WERI-Rb-1 (cell line): ENCODE data around the gene HOXA13.

ENCODE experiments used
- DNase-seq: peaks from one replicate; pipeline ENCODE4 v3.0.0-alpha.2; 2020
- H3K27ac ChIP-seq: fragments of 250-450 bp; sonication (Bioruptor Pico); 2 replicates; pipeline ENCODE4 v1.5.1; 2020; ENCODE audit warnings: mild to moderate bottlenecking, moderate library complexity
- H3K27me3 ChIP-seq: fragments of 250-450 bp; sonication (Bioruptor Pico); 2 replicates; pipeline ENCODE4 v1.5.1; 2021; ENCODE audit warnings: mild to moderate bottlenecking, low read depth, moderate library complexity; ENCODE audit not compliant: insufficient read depth, severe bottlenecking
- H3K36me3 ChIP-seq: fragments of 250-450 bp; sonication (Bioruptor Pico); 2 replicates; pipeline ENCODE4 v1.5.1; 2020; ENCODE audit warnings: mild to moderate bottlenecking, moderate library complexity
- H3K4me3 ChIP-seq: 2 replicates; pipeline ENCODE4 v1.5.1; 2011; ENCODE audit warnings: low read depth, mild to moderate bottlenecking, control low read depth, low read length
- H3K9me3 ChIP-seq: fragments of 250-450 bp; sonication (Bioruptor Pico); 2 replicates; pipeline ENCODE4 v1.5.1; 2021; ENCODE audit warnings: mild to moderate bottlenecking, moderate library complexity; ENCODE audit not compliant: severe bottlenecking
- CTCF ChIP-seq: IDR thresholded peaks from 2 replicates; pipeline ENCODE4 v1.5.1; 2011; ENCODE audit warnings: low read depth, mild to moderate bottlenecking, control low read depth, inconsistent platforms, low read length

HOXA13 gene

DNA sequence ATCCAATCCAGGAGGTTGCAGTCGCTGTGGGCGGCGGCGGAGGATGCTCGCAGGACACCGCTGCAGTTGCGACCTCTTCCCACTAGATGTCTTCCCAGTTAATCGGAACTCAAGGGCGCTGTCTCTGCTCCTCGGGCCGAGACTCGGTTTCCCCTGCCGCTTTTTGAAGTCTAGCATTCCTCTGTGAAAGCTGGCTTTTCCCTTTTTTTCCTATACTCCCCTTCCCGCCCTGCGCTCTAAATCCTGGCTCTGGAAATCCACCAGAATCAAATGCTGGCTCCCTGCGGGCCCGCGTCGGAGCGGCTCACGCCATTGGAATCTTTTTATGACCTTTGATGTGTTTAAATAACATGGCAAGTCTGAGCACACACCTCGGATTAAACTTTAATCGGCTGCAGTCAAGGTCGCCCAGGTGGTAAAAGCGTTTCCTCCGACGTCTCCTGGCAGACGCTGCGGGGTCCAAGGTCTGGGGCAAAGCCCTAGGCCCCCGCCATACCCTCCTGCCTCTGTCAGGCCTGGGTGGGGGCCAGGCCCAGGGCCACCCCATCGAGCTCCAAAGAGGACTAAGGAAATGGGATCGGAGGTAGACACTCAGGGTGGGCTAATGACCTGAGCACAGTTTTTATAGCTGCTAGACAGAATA, 10.7 kb upstream of the HOXA13 start:
- H3K36me3 ChIP-seq: no peaks in the 10 kb centered on the region
- TF ChIP-seq CTCF: peak; percentile 86
- peaks cover 97% of the 10 kb centered on the region for H3K27me3 ChIP-seq
- DNase-seq: peak; percentile 51
- H3K4me3 ChIP-seq: no peak overlapping the region
- no peaks in the 10 kb centered on the region for H3K9me3 ChIP-seq
- no peak overlapping the region for H3K27ac ChIP-seq

- peaks cover 98% of the 10 kb centered on the region for H3K27me3 ChIP-seq
- DNase-seq: no peak
Measured at GRCh38 chr7:27209933-27210440, 10.1 kb upstream of the HOXA13 start.

DNA sequence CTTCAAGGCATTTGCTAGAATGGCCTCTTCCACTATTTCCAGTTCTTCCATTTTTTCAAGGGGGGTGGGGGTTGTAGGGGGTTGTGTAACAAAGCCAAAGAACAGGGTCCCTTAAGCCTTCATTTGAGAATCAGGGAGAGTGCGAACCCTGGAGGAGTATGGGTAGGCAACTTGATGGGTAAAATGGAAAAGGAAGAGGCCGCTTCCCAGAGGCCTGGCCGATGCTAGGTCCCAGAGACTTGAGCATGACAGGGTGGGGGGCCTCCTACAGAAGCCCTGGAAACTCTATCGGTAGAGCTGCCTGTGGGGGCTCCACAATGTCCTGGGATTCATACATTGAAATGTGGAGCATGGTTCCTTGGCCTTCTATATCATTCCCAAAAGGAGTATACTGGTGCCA, 9.1 kb upstream of the HOXA13 start:
- H3K9me3 ChIP-seq: no peaks in the 10 kb centered on the region
- no peak overlapping the region for H3K27ac ChIP-seq
- H3K36me3 ChIP-seq: no peaks in the 10 kb centered on the region
- H3K27me3 ChIP-seq: peaks cover 98% of the 10 kb centered on the region
- DNase-seq: no peak
- no peak for TF ChIP-seq CTCF
- H3K4me3 ChIP-seq: no peak overlapping the region

More at GRCh38 chr7:27209933-27210440, 10.1 kb upstream of the HOXA13 start:
- no peaks in the 10 kb centered on the region for H3K9me3 ChIP-seq
- no peaks in the 10 kb centered on the region for H3K36me3 ChIP-seq
- H3K4me3 ChIP-seq: no peak overlapping the region
- H3K27ac ChIP-seq: no peak overlapping the region
- TF ChIP-seq CTCF: no peak

DNA sequence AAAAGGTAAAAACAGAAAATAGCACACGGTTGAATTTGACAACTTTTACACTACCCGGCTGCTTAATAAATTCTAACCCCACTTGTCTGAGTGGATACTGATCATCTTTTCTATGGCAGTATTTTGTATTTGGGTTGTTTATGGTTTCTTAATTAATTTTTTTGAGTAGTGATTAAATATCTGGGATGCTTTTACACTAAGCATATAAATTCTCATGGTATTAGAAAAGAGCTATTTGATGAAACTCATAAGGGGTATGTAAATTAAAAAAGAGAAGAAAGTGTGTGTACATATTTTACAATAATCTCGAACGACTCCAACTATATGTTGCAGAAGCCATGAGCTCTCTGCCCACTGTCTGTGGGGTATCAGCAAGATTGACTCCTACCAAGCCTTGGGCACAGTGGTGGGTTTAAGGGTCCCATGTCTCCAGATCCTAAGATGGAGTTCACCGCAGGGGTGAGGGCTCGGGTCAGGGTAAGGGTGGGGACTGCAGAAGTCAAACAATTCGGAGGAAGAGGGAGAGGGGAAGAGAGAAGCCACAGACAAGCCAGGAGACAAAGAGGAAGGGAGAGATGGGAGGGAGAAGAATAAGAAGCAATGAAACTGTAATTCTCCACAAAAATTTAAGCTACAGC, 7.6 kb upstream of the HOXA13 start:
- Histone ChIP-seq H3K27ac (no peak overlapping the region), H3K27me3 (peaks cover 97% of the 10 kb centered on the region), H3K4me3 (no peak overlapping the region), H3K36me3 (no peaks in the 10 kb centered on the region), H3K9me3 (no peaks in the 10 kb centered on the region)
- no peak for TF ChIP-seq CTCF
- DNase-seq: no peak

- H3K27ac ChIP-seq: no peak overlapping the region
- H3K4me3 ChIP-seq: no peak overlapping the region
- TF ChIP-seq CTCF: no peak
- H3K9me3 ChIP-seq: peaks cover 5% of the 10 kb centered on the region
- H3K36me3 ChIP-seq: no peaks in the 10 kb centered on the region
- peaks cover 97% of the 10 kb centered on the region for H3K27me3 ChIP-seq
- DNase-seq: no peak
Measured at GRCh38 chr7:27205325-27206280, 5.7 kb upstream of the HOXA13 start.
